NCI-H510A (cell line): ENCODE data around the gene UPP2.

Experiments
- DNase-seq: peaks from one replicate; lab custom pipeline; 2025; lab: John Stamatoyannopoulos, UW

UPP2 gene

DNA sequence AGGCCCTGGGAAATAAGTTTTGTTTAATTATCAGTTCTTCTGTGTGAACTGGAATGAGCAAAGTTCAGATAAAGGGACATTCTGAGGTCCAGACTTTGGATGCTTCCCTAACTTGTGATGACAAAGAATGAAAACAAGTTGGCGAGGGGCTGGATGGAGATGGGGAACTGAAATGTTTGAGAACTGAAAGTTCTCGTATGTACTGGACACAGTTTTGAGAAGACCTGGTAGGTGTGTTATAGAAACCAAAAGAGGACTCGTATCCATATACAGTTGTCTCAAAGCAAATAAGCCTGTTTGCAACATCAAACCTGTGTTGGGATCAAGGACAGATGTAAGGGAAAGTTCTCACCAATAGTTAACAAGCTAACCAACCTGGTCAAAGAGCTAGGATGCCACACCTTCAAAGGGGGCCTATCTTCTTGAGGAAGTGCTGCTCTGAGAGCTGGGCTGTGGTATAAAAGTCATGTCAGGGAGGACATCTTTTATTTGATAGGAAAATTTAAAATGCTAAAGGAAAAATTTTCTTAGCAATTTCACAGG, at the start of gene UPP2:
TSS of gene UPP2 (plus strand) at position 493 of the 543 bp plus-strand sequence. CDS start 188 bp downstream, outside the sequence.
- DNase-seq = no peak

DNA sequence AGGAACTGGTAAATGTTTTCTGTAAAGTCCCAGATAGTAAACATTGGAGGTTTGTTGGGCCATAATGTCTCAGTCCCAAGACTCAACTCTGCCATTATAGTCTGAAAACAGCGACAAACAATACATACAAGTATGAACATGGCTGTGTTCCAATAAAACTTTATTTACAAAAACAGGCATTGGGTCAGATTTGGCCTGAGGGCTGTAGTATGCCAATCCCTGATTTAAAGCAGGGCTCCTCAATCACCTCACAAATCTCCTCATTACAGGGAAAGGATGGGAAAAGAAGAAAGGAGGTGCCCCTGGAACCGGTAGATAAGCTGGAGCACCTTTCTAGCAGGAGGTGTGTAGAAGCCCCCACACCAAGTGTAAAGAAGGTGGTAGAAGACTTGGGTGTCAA, 48.9 kb upstream of the UPP2 start:
- DNase-seq = no peak

GRCh38 chr2:158056875-158057274, 44.8 kb upstream of the UPP2 start:
- DNase-seq = no peak

- no peak for DNase-seq
Measured at GRCh38 chr2:158060160-158060834, 41.4 kb upstream of the UPP2 start.

GRCh38 chr2:158060835-158061435, 40.7 kb upstream of the UPP2 start:
- DNase-seq = no peak

- no peak for DNase-seq
Measured at GRCh38 chr2:158061763-158062162, 39.9 kb upstream of the UPP2 start.

DNA sequence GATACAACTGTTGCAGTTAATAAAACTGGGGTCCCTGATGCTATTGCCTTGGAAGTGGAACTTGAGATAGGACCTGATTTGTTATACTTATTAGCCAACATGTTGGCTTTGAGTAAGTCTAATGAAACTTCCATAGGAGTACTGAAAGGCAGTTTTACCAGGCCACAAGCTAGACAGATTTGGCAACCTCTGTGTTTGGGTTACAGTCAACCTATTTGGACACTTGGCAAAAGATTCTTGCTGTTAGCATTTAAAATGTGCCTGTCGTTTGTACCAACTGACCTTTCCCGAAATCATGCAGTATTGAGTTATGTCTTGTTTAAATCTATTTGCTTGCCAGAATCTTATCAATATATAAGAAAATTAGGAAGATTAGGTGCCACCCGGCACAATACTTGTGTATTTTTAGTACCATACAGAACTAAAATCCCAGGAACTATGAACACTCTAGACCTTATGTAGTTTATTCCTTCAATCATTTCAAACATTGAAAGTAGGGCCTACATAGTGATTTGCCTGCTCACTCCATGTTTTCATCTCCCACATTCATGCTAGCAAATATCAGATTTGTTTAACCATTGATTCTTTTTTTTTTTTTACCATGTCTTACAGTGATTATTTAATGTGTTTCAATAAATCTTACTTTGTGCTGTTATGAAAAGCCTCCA, 35.5 kb upstream of the UPP2 start:
- no peak for DNase-seq

DNA sequence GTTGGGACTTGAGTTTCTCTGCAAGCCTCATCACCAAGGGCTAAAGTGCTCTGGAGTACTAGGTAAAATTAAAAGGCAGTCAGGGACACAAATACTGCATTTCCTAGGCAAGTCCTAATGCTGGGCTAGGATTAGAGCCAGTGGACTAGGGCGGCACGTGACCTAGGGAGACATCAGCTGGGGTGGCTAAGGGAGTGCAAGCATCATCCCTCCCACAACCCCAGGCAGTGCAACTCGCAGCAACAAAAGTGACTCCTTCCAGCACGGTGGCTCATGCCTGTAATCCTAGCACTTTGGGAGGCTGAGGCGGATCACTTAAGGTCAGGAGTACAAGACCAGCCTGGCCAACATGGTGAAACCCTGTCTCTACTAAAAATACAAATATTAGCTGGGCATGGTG, 30.7 kb upstream of the UPP2 start:
- DNase-seq = no peak

- DNase-seq = no peak
Measured at GRCh38 chr2:158072361-158072760, 29.3 kb upstream of the UPP2 start.

DNA sequence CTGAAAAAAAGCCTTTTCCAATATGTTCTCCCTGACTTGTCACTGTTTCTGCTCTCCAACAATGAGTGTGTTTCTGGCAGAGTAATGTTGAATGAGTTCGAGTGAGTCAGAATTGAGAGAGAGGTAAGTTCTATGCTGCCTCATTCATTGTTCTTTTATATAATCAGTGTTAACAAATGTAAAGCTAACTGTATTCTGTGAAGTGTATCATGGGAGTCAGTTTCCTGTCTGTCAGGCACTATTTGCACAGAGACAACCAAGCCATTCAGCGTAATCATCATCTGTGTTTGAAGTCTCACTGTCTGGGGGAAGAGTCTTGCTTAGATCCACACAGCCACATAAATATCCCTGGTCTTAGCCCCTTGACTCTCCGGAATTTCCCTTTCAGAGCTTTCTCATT, 22.0 kb upstream of the UPP2 start:
- peak; percentile 5 for DNase-seq

DNA sequence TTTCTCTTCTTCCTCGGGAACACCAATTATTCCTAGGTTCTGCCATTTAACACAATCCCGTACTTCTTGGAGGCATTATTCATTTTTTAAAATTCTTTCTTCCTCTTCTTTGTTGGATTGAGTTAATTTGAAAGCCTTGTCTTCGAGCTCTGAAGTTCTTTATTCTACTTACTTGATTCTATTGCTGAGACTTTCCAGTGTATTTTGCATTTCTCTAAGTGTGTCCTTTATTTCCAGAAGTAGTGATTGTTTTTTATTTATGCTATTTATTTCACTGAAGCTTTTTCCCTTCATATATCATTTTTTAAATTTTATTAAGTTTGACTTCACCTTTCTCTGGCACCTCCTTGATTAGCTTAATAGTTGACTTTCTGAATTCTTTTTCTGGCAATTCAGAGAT, 13.6 kb upstream of the UPP2 start:
- no peak for DNase-seq

- no peak for DNase-seq
Measured at GRCh38 chr2:158089322-158089721, 12.4 kb upstream of the UPP2 start.

DNA sequence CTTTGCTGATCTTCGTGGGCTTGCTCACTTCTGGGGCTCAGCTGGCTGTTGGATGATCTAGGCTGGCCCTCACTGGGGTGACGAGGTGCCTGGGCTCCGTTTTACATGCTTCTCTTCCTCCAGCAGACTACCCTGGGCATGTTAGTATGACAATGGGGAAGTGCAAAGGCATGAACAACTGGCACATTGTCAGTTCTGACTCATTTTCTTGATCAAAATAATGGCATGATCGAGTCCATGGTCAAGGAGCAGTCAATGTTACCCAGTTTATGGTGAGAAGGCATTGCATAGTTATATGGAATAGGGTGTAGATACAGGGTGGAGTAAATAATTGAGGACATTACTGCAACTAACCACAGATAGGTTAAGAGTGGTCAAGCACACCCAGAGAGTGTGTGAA, 10.0 kb upstream of the UPP2 start:
- DNase-seq = no peak

DNA sequence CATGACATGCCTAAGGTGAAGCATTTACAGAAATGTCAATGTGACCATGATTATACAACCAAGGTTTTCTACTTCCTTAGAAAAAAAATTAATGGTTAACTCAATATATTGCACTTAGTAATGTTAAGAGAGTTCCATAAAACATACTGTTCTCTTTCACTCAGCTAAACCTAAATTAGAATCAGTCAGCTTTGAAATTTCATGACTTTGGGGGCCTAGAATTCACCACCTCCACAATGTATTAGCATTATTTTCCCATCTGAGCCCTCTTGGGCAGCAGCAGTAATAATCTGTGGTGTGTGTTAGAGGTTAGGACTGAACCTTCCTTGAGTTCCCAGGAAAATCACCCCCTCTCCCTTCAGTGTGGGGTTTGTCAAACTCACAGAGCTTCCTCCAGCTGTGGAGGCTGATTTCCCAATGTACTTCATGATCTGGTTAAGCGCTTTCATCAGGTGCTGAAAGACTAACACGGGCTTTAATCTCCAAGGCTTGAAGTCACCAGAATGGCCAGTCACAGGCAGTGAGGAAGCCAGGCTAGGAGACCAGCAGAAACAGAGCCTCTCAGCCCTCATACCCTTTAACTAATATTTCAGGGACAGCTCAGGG, 7.1 kb upstream of the UPP2 start:
- DNase-seq = no peak

DNA sequence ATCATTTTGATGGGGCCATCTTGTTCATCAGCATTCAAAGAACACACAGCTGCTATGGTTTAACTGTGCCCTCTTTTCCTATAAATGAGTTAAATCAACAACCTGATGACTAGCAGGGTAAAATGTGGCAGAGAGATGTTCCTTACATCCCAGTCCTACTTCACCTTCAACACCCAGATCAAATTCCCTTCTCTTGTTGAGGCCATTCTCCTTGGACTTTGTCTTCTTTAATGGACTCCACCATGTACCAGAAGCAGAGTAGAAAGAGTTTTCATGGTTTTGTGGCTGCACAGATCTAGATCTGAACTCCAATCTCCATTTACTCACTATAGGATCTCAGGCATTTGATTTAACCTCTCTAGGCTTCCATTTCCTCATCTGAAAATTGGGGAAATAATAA, 6.4 kb upstream of the UPP2 start:
- DNase-seq = no peak

GRCh38 chr2:158095912-158096311, 5.8 kb upstream of the UPP2 start:
- DNase-seq = no peak

DNA sequence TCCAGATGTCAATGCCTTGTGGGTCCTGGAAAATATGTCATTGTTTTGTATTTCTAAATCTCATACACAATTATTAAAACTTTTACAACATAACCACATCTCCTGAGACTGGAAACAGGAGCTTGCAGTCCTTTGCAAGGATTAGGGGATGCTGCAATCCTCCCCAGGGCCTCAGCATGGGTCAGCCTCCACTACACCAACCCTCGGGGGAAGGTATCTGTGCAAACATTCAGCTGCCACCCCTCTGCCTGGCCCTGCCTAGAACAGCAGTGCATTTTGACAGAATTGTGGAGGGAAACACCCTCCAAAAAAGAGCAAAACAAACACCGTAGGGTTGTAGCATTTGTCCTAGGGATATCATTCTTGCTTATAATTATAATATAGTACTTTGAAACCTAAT, 4.2 kb upstream of the UPP2 start:
- no peak for DNase-seq

- no peak for DNase-seq
Measured at GRCh38 chr2:158098178-158098577, 3.5 kb upstream of the UPP2 start.

DNA sequence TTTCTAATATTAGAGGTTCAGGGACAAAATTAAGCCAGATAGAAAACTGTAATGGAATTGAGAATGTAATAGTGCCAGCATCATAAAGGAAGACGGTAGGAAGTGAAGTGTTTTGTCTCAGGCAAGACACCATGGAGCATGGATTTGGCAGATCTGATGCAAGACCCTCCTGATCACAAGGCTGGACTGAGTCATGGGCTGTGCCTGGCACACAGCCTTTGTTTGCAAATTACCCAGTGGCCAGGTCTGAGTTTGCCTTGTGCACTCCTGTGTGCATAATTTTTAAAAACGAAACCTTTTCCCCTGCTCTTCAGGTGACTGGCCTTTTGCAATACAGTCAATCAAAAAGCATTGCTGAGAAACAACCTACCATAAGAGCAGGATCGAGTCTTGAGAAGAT, 2.0 kb upstream of the UPP2 start:
- no peak for DNase-seq

DNA sequence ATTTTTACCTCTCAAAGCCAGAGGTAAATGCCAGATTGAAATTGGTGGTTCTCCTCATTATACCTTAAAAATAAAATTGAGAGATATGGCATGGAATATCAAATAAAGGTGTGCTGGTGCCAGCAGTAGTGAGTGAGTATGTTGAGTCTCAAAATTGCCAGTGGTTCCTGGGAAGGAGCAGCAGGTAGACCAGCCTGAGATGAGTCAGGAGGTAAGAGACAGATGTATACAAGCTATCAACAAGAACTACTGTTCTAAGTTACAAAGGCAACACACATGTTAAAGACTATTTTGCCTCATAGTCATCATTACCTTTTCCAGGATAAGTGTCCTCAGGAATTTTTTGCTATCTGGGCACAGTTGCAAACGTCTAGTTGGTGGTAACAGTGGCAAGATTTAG, 1.3 kb upstream of the UPP2 start:
- no peak for DNase-seq

DNA sequence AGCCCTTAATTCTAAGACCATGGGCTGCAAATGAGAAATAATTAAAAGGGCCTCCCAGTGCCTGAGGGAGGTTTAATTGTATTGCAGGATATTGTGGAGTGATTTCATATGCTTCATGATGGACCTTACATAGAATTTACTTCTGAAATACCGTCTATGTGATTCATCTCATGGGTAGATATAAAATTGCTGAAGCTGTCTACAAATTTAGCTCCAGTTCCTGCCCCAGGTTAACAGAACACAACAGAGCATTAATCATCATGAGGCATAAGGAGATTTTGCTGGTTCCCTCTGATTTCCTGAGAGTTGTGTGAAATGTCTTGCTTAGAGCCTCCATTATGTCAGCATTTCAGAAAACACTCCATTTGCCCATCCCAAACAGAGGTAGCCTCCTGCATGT, 770 bp downstream of the UPP2 start:
- DNase-seq = no peak

GRCh38 chr2:158103411-158104012, 1.8 kb downstream of the UPP2 start:
- DNase-seq = no peak
